Right atrium auricular region (tissue), 2 donors: ENCODE data around the gene EMC1. TPM values are rescaled to one million over a fixed set of nuclear protein-coding genes. Genes with fewer than 3 reads are reported as not detected.

Experiments used
- DNase-seq: peaks from one replicate; pipeline ENCODE4 v3.0.0-alpha.2; 2019; ENCODE audit warnings: low spot score
- H3K27ac ChIP-seq, 2 donors: fragments of 200-600 bp; sonication (generic); 1 replicate in 1 of 2; 2 replicates in 1 of 2; pipeline ENCODE4 v1.5.1; 2016 to 2019
- H3K27me3 ChIP-seq, 2 donors: fragments of 200-600 bp; sonication (generic); one replicate each; pipeline versions ENCODE4 v1.5.1 to v1.6.0; 2017 to 2019
- H3K36me3 ChIP-seq: fragments of 200-600 bp; sonication (generic); one replicate; pipeline ENCODE4 v1.5.1; 2016
- H3K4me1 ChIP-seq, 2 donors: fragments of 200-600 bp; sonication (generic); one replicate each; pipeline versions ENCODE4 v1.5.1 to v1.6.0; 2017 to 2019
- H3K4me3 ChIP-seq, 2 donors: fragments of 200-600 bp; sonication (generic); 1 replicate in 1 of 2; 2 replicates in 1 of 2; pipeline ENCODE4 v1.5.1; 2017 to 2019; ENCODE audit warnings: mild to moderate bottlenecking in 1 of 2, moderate library complexity in 1 of 2
- H3K9me3 ChIP-seq, 2 donors: fragments of 200-600 bp; sonication (generic); one replicate each; pipeline ENCODE4 v1.5.1; 2019
- total RNA-seq, 2 donors: library from RNA; depleted of rRNA; stranded (reverse); fragments of >200 nt; gene quantifications; one replicate each; pipeline ENCODE4 v1.1.0, GENCODE V29; 2016
- TF ChIP-seq, protein P1 (sequence below), 2 donors: fragments of 200-600 bp; sonication (generic); IDR thresholded peaks; one replicate each; pipeline ENCODE4 v1.5.1; 2019; ENCODE audit warnings: antibody characterized with exemption in 2 of 2

Gene EMC1
- total RNA-seq, 2 donors from 2014 or later: 30.7 to 36.7 TPM

DNA sequence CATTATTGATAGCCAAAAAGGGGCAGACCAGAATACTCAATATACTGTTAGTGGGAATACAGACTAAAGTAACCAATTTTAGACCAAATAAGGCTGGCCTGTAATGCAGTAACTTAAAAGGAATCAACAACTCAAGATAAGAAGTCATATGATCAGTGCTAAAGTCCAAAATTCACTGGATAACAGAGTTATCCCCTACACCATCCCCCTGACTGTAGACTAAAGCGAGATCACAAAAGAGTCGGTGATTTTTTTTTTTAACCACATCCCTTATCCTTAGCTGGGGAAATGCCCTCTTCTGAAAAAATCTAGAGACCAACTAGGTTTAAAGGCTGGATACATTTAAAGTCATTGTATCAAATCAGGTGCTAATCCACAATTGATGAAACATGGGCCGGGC lies 48.9 kb downstream of the EMC1 start:
- Histone ChIP-seq H3K27ac (no peak overlapping the region), H3K4me3 (no peak overlapping the region), H3K27me3 (no peaks in the 10 kb centered on the region), H3K9me3 (no peaks in the 10 kb centered on the region), H3K4me1 (peaks cover 0 to 53% of the 10 kb centered on the region in 2 donors), H3K36me3 (peaks cover 27% of the 10 kb centered on the region)
- TF ChIP-seq, protein P1, sequence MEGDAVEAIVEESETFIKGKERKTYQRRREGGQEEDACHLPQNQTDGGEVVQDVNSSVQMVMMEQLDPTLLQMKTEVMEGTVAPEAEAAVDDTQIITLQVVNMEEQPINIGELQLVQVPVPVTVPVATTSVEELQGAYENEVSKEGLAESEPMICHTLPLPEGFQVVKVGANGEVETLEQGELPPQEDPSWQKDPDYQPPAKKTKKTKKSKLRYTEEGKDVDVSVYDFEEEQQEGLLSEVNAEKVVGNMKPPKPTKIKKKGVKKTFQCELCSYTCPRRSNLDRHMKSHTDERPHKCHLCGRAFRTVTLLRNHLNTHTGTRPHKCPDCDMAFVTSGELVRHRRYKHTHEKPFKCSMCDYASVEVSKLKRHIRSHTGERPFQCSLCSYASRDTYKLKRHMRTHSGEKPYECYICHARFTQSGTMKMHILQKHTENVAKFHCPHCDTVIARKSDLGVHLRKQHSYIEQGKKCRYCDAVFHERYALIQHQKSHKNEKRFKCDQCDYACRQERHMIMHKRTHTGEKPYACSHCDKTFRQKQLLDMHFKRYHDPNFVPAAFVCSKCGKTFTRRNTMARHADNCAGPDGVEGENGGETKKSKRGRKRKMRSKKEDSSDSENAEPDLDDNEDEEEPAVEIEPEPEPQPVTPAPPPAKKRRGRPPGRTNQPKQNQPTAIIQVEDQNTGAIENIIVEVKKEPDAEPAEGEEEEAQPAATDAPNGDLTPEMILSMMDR (IDR thresholded peaks at IDR 0.05): no peak
- no peak for DNase-seq

DNA sequence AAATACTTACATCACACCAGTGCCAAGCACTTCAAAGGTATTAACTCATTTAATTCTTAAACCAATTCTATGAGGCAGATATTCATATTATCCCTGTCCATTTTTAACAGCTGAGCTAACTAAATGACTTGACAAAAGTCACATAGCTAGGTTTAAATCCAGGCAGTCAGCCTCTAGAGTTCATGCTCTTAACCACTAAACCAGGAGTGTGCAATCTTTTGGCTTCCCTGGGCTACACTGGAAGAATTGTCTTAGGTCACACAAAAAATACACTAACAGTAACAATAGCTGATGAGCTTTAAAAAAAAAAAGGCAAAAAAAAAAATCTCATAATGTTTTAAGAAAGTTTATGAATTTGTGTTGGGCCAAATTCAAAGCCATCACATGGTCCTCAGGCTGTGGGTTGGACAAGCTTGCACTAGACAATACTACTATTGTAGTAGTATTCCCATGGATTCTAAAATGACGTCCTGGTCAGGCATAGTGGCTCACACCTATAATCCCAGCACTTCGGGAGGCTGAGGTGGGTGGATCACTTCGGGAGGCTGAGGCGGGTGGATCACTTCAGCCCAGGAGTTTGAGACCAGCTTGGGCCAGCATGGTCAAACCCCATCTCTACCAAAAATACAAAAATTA lies 51.2 kb downstream of the EMC1 start:
- Histone ChIP-seq H3K27ac (no peak overlapping the region), H3K27me3 (no peaks in the 10 kb centered on the region), H3K9me3 (no peaks in the 10 kb centered on the region), H3K36me3 (peaks cover 46% of the 10 kb centered on the region), H3K4me1 (peaks cover 0 to 36% of the 10 kb centered on the region in 2 donors), H3K4me3 (no peak overlapping the region)
- TF ChIP-seq, protein P1 (IDR thresholded peaks at IDR 0.05): no peak
- no peak for DNase-seq

DNA sequence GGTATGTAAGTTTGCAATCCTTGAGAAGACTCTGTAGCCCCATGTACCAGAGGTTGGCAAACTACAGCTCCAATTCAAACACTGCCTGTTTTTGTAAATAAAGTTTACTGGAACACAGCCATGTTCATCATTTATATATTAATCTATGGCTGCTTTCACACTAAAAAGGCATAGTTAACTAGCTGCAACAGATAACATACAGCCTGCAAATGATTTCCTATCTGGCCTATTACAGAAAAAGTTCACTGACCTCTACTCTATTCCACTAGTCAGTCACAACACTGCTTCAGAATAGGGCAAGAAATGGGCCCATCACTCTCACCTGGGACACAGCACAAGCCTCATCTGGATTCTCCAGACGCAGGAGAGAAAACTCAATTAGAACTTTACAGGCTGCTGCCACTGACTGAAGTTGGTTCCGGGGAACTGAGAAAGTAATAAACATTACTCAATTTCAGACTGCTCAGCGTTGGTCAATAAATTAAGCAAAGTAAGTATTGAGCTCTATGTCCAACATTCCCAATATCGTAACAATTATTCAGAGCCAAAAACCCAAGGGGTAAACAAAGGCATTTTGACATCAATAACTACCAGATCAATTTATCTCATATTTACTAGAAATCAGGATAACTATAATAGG lies 51.9 kb downstream of the EMC1 start:
- peaks cover 0 to 30% of the 10 kb centered on the region in 2 donors for H3K4me1 ChIP-seq

DNA sequence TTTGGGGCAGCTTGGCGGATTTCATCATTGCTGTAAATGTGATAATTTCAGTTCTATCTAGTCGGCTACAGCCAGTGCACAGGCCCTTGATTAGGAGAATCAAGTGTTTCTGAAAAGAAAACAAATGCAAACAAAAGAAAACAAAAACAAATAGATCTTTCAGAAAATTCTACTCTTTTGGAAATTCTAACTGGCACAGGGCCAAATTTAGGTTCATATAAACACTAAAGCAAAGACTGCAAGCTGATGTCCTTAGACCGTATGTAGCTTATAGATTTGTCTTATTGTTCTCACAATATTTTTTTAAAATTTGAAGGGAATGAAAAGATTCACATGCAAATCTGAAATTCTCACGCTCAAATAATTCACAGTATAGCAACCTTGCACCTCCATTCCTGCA lies 52.5 kb downstream of the EMC1 start:
- Histone ChIP-seq H3K9me3 (no peaks in the 10 kb centered on the region), H3K36me3 (peaks cover 57% of the 10 kb centered on the region), H3K4me1 (peaks cover 0 to 23% of the 10 kb centered on the region in 2 donors), H3K4me3 (no peak overlapping the region), H3K27me3 (no peaks in the 10 kb centered on the region), H3K27ac (no peak overlapping the region)
- DNase-seq: no peak
- TF ChIP-seq, protein P1 (IDR thresholded peaks at IDR 0.05): no peak

More for the DNA sequence above, 51.9 kb downstream of the EMC1 start:
- Histone ChIP-seq H3K27me3 (no peaks in the 10 kb centered on the region), H3K4me3 (no peak overlapping the region), H3K36me3 (peaks cover 51% of the 10 kb centered on the region), H3K9me3 (no peaks in the 10 kb centered on the region), H3K27ac (no peak overlapping the region)
- no peak for DNase-seq
- TF ChIP-seq, protein P1 (IDR thresholded peaks at IDR 0.05): no peak

DNA sequence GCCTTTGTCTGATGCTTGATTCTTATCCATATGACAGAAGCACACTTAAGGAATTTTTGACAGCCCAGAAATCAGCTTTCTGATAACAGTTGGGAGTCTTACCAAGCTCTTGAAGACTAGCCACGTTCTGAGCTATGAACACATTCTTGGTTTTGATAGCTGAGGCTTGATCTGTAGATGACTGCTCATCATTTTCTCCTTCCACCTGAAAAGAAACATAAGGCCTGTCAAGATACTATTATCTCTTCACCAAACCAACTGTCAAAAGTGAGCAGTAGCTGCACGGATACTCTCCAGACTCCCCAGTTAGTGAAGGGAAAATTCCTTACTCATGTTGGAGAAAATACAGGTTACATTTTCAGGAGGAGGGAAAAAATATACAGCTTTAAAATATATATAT lies 53.5 kb downstream of the EMC1 start:
- Histone ChIP-seq H3K9me3 (no peaks in the 10 kb centered on the region), H3K27me3 (no peaks in the 10 kb centered on the region), H3K4me1 (peaks cover 0 to 13% of the 10 kb centered on the region in 2 donors), H3K27ac (no peak overlapping the region), H3K36me3 (peaks cover 67% of the 10 kb centered on the region), H3K4me3 (no peak overlapping the region)
- DNase-seq: no peak
- TF ChIP-seq, protein P1 (IDR thresholded peaks at IDR 0.05): no peak
